Measurements from ENCODE around the gene RPLP1.

The RPLP1 gene

DNA sequence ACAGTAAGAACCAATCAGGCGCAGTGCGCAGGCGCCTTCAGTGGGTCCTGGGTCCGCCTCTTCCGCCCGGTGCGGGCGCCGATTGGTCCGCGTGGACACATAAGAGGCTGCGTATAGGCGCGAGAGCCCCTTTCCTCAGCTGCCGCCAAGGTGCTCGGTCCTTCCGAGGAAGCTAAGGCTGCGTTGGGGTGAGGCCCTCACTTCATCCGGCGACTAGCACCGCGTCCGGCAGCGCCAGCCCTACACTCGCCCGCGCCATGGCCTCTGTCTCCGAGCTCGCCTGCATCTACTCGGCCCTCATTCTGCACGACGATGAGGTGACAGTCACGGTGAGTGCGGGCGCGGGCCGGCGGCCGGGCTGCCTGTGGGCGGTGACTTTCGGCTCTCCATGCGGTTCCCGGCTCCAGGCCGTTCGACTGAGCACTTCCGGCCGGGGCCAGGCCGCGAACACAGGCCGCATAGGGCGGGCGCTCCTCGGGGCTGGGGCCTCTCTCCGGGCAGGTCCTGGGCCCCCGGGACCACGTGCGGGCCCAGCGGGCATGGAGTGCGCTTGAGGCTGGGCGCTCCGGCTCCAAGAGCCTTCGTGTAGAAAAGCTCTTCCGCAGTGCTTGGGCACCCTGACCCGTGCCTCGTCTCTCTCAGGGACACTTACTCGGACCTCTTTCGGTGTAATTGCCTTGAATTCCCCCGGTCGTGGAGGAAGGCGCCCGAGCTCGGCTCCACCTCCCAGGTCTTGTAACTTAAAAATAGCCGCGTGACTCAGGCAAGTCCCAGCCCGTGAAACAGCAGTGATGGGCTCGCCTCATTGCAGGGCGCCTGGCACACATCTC is at the start of gene RPLP1:
Gene RPLP1, plus strand, starts transcription at position 127 of the 830 bp plus-strand sequence. Its CDS starts 131 bp downstream, at position 258.
- H3K4me3 ChIP-seq (ENCODE audit: low read depth, low read length) = peak within 1 kb of the TSS; percentile 78
- TF ChIP-seq, protein P1, sequence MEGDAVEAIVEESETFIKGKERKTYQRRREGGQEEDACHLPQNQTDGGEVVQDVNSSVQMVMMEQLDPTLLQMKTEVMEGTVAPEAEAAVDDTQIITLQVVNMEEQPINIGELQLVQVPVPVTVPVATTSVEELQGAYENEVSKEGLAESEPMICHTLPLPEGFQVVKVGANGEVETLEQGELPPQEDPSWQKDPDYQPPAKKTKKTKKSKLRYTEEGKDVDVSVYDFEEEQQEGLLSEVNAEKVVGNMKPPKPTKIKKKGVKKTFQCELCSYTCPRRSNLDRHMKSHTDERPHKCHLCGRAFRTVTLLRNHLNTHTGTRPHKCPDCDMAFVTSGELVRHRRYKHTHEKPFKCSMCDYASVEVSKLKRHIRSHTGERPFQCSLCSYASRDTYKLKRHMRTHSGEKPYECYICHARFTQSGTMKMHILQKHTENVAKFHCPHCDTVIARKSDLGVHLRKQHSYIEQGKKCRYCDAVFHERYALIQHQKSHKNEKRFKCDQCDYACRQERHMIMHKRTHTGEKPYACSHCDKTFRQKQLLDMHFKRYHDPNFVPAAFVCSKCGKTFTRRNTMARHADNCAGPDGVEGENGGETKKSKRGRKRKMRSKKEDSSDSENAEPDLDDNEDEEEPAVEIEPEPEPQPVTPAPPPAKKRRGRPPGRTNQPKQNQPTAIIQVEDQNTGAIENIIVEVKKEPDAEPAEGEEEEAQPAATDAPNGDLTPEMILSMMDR (IDR thresholded peaks at IDR 0.05; ENCODE audit: low read depth, low read length) = no peak

DNA sequence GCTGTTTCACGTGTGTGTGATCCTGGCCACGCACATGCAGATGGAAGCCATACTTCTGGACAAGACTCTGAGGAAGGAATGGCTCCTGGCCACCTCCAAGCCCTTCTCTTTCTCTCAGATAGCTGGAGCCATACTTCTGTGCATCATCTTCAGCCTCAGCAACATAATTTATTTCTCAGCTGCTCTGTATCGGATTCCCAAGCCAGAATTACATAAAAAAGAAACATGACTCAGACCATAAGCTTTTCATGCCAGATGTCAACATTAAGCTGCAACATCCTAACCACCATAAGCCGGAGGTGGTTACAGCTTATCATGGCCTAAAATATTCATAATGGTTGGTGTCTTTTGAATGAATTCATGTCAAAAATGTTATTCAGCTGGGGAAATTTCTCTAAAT is 49.0 kb upstream of the RPLP1 start:
- TF ChIP-seq, protein P1 (IDR thresholded peaks at IDR 0.05; ENCODE audit: low read depth, low read length) = no peak
- H3K4me3 ChIP-seq (ENCODE audit: low read depth, low read length) = no peak overlapping the region

DNA sequence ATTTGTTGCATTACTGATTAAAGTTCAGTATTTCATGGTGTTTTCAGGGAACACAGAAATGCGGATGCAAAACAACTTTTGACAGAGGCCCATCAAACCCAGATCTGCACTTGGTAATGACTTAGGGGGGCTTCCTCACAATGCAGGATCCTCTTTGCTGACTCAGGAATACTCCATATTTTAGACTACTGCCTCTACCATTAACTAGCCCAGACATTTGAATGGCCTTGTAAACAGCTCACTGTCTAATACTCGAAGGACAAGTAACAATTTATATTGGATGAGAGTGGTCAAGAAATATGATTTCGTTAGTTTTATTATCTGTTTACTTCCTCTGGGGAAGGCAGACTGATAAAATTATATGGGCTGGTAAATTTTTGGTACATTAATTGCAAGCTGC is 47.5 kb upstream of the RPLP1 start:
- H3K4me3 ChIP-seq (ENCODE audit: low read depth, low read length) = no peak overlapping the region
- TF ChIP-seq, protein P1 (IDR thresholded peaks at IDR 0.05; ENCODE audit: low read depth, low read length) = no peak

DNA sequence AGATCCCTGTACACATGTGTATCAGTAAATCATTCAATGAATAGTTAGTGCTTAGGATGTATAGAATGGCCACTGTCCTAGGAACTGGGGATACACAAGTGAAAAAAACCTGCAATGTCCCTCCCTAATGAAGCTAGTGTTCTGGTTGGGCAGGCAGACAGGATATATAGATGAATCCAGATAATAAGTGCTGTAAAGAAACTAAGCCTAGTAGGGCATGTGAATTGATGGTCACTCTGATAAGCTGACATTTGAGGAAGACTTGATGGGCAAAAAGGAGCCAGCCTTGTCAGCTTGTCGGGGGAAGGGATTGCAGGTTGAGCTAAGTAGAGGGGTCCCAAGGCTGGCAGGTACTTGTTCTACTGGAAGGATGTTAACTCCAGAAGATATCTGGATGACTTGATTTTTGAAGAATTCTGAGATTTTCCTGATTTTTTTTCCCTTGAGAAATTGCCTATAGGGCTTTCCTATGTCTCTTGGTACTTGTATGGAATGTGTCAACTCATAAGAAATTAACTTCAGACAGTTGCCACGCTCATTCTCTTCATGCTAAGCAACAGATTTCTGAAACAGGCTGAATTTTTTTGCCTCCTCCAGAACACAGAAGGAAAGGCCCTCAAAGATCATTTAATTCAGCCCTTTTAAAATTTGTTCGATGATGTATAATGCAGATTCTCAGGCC is 44.8 kb upstream of the RPLP1 start:
- TF ChIP-seq, protein P1 (IDR thresholded peaks at IDR 0.05; ENCODE audit: low read depth, low read length) = no peak
- no peak overlapping the region for H3K4me3 ChIP-seq (ENCODE audit: low read depth, low read length)

DNA sequence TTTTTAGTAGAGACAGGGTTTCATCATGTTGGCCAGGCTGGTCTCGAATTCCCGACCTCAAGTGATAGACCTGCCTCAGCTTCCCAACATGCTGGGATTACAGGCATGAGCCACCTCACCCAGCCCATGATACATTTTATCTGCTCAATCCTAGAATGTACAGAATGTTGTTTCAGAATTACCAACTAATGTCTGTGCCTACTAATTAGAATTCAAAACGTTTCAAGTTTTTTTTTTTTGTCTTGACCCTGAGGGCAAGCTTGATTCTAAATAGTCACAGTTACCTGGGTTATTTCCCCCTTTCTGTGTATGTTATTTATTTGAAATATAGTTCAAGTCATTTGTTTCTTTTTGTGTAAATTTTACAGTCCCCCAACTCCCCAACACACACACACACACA is 43.8 kb upstream of the RPLP1 start:
- TF ChIP-seq, protein P1 (IDR thresholded peaks at IDR 0.05; ENCODE audit: low read depth, low read length) = no peak

DNA sequence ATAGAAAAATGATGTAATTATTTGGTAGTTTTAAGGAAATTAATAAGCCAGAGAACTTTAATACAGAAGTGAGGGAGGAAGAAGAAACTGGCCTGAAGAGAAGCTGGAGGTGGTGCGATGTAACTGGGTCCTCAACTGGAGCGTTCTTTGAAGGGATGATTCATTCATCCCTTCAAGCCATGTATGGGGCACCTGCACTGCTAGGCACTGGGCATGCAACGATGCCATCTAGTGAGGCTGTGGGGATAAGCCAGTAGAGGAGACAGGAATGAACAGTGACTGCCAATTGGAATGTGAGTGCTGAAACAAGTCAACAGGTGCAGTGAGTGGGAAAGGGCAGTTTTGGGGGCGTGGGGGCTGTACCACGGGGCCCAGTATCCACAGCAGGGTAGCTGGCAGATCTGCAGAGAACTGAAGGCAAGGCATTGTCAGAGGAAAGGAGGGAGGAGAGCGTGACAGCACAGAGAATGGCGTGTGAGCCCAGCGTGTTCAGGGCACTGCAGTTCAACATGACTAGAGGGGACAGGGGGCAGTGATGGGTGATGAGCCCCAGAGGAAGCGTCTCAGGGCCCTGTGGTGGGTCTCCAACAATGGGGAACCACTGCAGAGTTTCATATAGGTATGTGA is 42.3 kb upstream of the RPLP1 start:
- H3K4me3 ChIP-seq (ENCODE audit: low read depth, low read length) = no peak overlapping the region
- TF ChIP-seq, protein P1 (IDR thresholded peaks at IDR 0.05; ENCODE audit: low read depth, low read length) = 0 out of 2 replicates have a peak, but pooled peaks have one; percentile 10

More for the DNA sequence above, 43.8 kb upstream of the RPLP1 start:
- no peak overlapping the region for H3K4me3 ChIP-seq (ENCODE audit: low read depth, low read length)

Measured in WI38 (cell line).